ENCODE measurements around the gene IRAK1. TPM values are rescaled to one million over a fixed set of nuclear protein-coding genes. Genes with fewer than 3 reads are reported as not detected.

The IRAK1 gene
- polyA plus RNA-seq, 1 experiment, result 42.6 TPM

GRCh38 chrX:153970357-153971123 lies 49.2 kb downstream of the IRAK1 start:
- TF ChIP-seq CTCF (IDR thresholded peaks at IDR 0.05; ENCODE audit: insufficient read depth, low read depth, low read length), result no peak
- Histone ChIP-seq H3K36me3 (ENCODE audit: control insufficient read depth, insufficient read depth, low read length) (no peaks in the 10 kb centered on the region), H3K4me3 (ENCODE audit: low read depth, low read length) (peak overlapping the region; percentile 75), H3K27me3 (ENCODE audit: control insufficient read depth, insufficient read depth, low read length) (no peaks in the 10 kb centered on the region)
- ChIA-PET POLR2A (no interaction called here), CTCF (interaction anchor here (0.7 to 4.7 kb wide), 6 partner anchors 9 to 142 kb away, joined by 3 to 19 read pairs (median 3); no protein-coding TSS in a partner anchor)
- no peak for DNase-seq (ENCODE audit: low read depth)

- TF ChIP-seq CTCF (IDR thresholded peaks at IDR 0.05; ENCODE audit: insufficient read depth, low read depth, low read length), result no peak
- no peak for DNase-seq (ENCODE audit: low read depth)
- Histone ChIP-seq H3K4me3 (ENCODE audit: low read depth, low read length) (peak overlapping the region; percentile 75), H3K36me3 (ENCODE audit: control insufficient read depth, insufficient read depth, low read length) (no peaks in the 10 kb centered on the region), H3K27me3 (ENCODE audit: control insufficient read depth, insufficient read depth, low read length) (no peaks in the 10 kb centered on the region)
- CTCF ChIA-PET, result interaction anchor here (0.7 to 4.7 kb wide), 6 partner anchors 9 to 141 kb away, joined by 3 to 19 read pairs (median 3); no protein-coding TSS in a partner anchor
- POLR2A ChIA-PET, result no interaction called here
These were observed 49.8 kb downstream of the IRAK1 start for GRCh38 chrX:153969904-153970356.

GRCh38 chrX:153969125-153969903 lies 50.4 kb downstream of the IRAK1 start:
- POLR2A ChIA-PET, result no interaction called here
- CTCF ChIA-PET, result interaction anchor here (1.1 to 4.7 kb wide), 5 partner anchors 8 to 77 kb away, joined by 3 to 19 read pairs (median 3); no protein-coding TSS in a partner anchor

GRCh38 chrX:153968754-153969124 lies 51.0 kb downstream of the IRAK1 start:
- Histone ChIP-seq H3K36me3 (ENCODE audit: control insufficient read depth, insufficient read depth, low read length) (peaks cover 3% of the 10 kb centered on the region), H3K4me3 (ENCODE audit: low read depth, low read length) (peak overlapping the region; percentile 75), H3K27me3 (ENCODE audit: control insufficient read depth, insufficient read depth, low read length) (no peaks in the 10 kb centered on the region)
- no peak for DNase-seq (ENCODE audit: low read depth)
- ChIA-PET POLR2A (no interaction called here), CTCF (interaction anchor here (1.4 to 4.7 kb wide), 2 partner anchors 22 to 46 kb away, joined by 5 to 19 read pairs; no protein-coding TSS in a partner anchor)
- peak; percentile 11; the same call in 1 of the 2 replicates for TF ChIP-seq CTCF (IDR thresholded peaks at IDR 0.05; ENCODE audit: insufficient read depth, low read depth, low read length)

More at GRCh38 chrX:153969125-153969903, 50.4 kb downstream of the IRAK1 start:
- DNase-seq (ENCODE audit: low read depth), result no peak
- Histone ChIP-seq H3K4me3 (ENCODE audit: low read depth, low read length) (peak overlapping the region; percentile 75), H3K27me3 (ENCODE audit: control insufficient read depth, insufficient read depth, low read length) (no peaks in the 10 kb centered on the region), H3K36me3 (ENCODE audit: control insufficient read depth, insufficient read depth, low read length) (no peaks in the 10 kb centered on the region)
- no peak for TF ChIP-seq CTCF (IDR thresholded peaks at IDR 0.05; ENCODE audit: insufficient read depth, low read depth, low read length)

- peaks cover 8% of the 10 kb centered on the region for H3K36me3 ChIP-seq (ENCODE audit: control insufficient read depth, insufficient read depth, low read length)
- no peak for DNase-seq (ENCODE audit: low read depth)
- ChIA-PET POLR2A (no interaction called here), CTCF (interaction anchor here (1.7 to 4.7 kb wide), 2 partner anchors 18 to 21 kb away, joined by 5 to 19 read pairs; no protein-coding TSS in a partner anchor)
- TF ChIP-seq CTCF (IDR thresholded peaks at IDR 0.05; ENCODE audit: insufficient read depth, low read depth, low read length), result no peak
- H3K4me3 ChIP-seq (ENCODE audit: low read depth, low read length), result peak overlapping the region; percentile 75
- no peaks in the 10 kb centered on the region for H3K27me3 ChIP-seq (ENCODE audit: control insufficient read depth, insufficient read depth, low read length)
These were observed 51.4 kb downstream of the IRAK1 start for GRCh38 chrX:153968255-153968654.

All from BJ (cell line).